Adrenal gland (tissue), 12 donors: ENCODE results near the gene BNIP3. TPM values are rescaled to one million over a fixed set of nuclear protein-coding genes. Genes with fewer than 3 reads are reported as not detected.
A peak's percentile ranks its signal among the peaks of the same experiment; 100 is the strongest.

Source experiments
- DNase-seq, 7 donors: peaks; one replicate each; pipeline ENCODE4 v3.0.0-alpha.2; 2019 to 2020
- H3K27ac ChIP-seq, 5 donors: fragments of 200-600 bp; sonication (generic) in 4 of 5; 1 replicate in 3 of 5; 2 replicates in 2 of 5; pipeline versions ENCODE4 v1.5.1 to v1.8.0; 2016 to 2020; ENCODE audit warnings: mild to moderate bottlenecking in 1 of 5
- H3K27me3 ChIP-seq: fragments of 200-600 bp; 2 replicates; pipeline ENCODE4 v1.8.0; 2021
- H3K36me3 ChIP-seq, 2 donors: fragments of 200-600 bp; replicated peaks in 1 of 2; 1 replicate in 1 of 2; 2 replicates in 1 of 2; pipeline versions ENCODE4 v1.5.1 to v1.8.0; 2018 to 2022
- H3K4me1 ChIP-seq, 2 donors: fragments of 200-600 bp; replicated peaks in 1 of 2; 1 replicate in 1 of 2; 2 replicates in 1 of 2; pipeline versions ENCODE4 v1.5.1 to v1.8.0; 2018 to 2021
- H3K4me3 ChIP-seq, 4 donors: fragments of 200-600 bp; sonication (generic) in 3 of 4; one replicate each; pipeline ENCODE4 v1.5.1; 2016 to 2018
- H3K9me3 ChIP-seq, 3 donors: fragments of 200-600 bp; sonication (generic) in 1 of 3; replicated peaks in 1 of 3; 1 replicate in 2 of 3; 2 replicates in 1 of 3; pipeline versions ENCODE4 v1.5.1 to v1.8.0; 2016 to 2021
- CTCF ChIP-seq, 6 experiments: fragments of 450-650 bp in 4 of 6; fragments of 200-600 bp in 2 of 6; sonication (generic) in 1 of 6; IDR thresholded peaks; 1 replicate in 5 of 6; 2 replicates in 1 of 6; pipeline versions ENCODE4 v1.5.1 to v1.8.0; 2016 to 2021; ENCODE audit warnings: antibody characterized with exemption in 6 of 6, mild to moderate bottlenecking in 2 of 6, moderate library complexity in 1 of 6
- POLR2A ChIP-seq, 2 donors: fragments of 450-650 bp; IDR thresholded peaks; one replicate each; pipeline ENCODE4 v1.6.1; 2017; ENCODE audit warnings: antibody characterized with exemption in 2 of 2, mild to moderate bottlenecking in 2 of 2, moderate library complexity in 1 of 2
- WGBS, 4 donors: extraction: QIAGEN DNeasy Blood & Tissue Kit in 2 of 4; methylation state at CpG; one replicate each; pipeline versions ENCODE4 v1.1.5 to v1.1.7; 2013 to 2017; 5-methylcytosine and 5-hydroxymethylcytosine counted together
- intact Hi-C, 2 donors: fragments of 100-400 bp; cut with DNase I; formaldehyde crosslinking; loops; one replicate each; pipeline versions ENCODE4 v1.14.1 to v1.15.0; 2022 to 2023
- polyA plus RNA-seq, 3 donors: library from polyadenylated mRNA; stranded (reverse); fragments of 200-250 nt in 2 of 3; fragments of 350-450 nt in 1 of 3; fragmentation: Illumina TruSeq in 1 of 3; extraction: RNeasy Lipid Tissue Mini Kit (QIAGEN cat#74804) in 1 of 3; gene quantifications; one replicate each; pipeline ENCODE4 v1.2.3, GENCODE V29; 2013 to 2014
- total RNA-seq, 9 donors: library from RNA; depleted of rRNA in 4 of 9; stranded (reverse); fragments of >200 nt in 4 of 9; fragments of 120-200 nt in 1 of 9; fragmentation: NEBNext Ultra II Directional in 1 of 9; extraction: Animal tissue kit (Norgen Biotek cat#: 25700) in 1 of 9; gene quantifications; one replicate each; pipeline versions ENCODE4 v1.1.0 to v1.2.4, GENCODE V29; 2013 to 2023
- donor health status: healthy with polysubstance abuse.
- donor health status: Bipolar disorder and iron deficiency.
- donor health status: DM: yes; HTN: yes; CAD: no.
- donor health status: DM: no; HTN: no; CAD: no.
- donor health status: DM: no; HTN: no; CAD: no.
- donor health status: DM: yes; HTN: yes; CAD: no.

BNIP3 gene
- total and polyA plus RNA-seq, 12 donors: 14.2 to 132 (median 76.4) TPM

- WGBS, 4 donors: 95 to 100% (median 98%) methylated on average over 1 of the region's 1 CpG
- DNase-seq: no peak
- H3K9me3 ChIP-seq: no peaks in the 10 kb centered on the region
- no peak for TF ChIP-seq POLR2A (IDR thresholded peaks at IDR 0.05)
- no peak for TF ChIP-seq CTCF (IDR thresholded peaks at IDR 0.05)
- no peak overlapping the region for H3K27ac ChIP-seq
- peaks cover 0 to 52% of the 10 kb centered on the region in 2 donors for H3K36me3 ChIP-seq
- no peak overlapping the region for H3K4me3 ChIP-seq
- intact Hi-C loops: loop anchor here (5.0 to 10.0 kb wide), 2 partner anchors 35 to 58 kb away; no protein-coding TSS in a partner anchor
- H3K4me1 ChIP-seq: peaks cover 3 to 13% of the 10 kb centered on the region in 2 donors
- no peaks in the 10 kb centered on the region for H3K27me3 ChIP-seq
Measured at GRCh38 chr10:131942455-131942854, 39.3 kb downstream of the BNIP3 start.

- no peak for TF ChIP-seq CTCF (IDR thresholded peaks at IDR 0.05)
- no peak for TF ChIP-seq POLR2A (IDR thresholded peaks at IDR 0.05)
- DNase-seq: no peak
- Histone ChIP-seq H3K27ac (no peak overlapping the region), H3K4me1 (peaks cover 0 to under 1% of the 10 kb centered on the region in 2 donors), H3K36me3 (peaks cover 0 to 32% of the 10 kb centered on the region in 2 donors), H3K9me3 (no peaks in the 10 kb centered on the region), H3K27me3 (no peaks in the 10 kb centered on the region), H3K4me3 (no peak overlapping the region)
- intact Hi-C loops: loop anchor here in 1 of 2 donors (5.0 kb wide), 1 partner anchor 46 kb away; no protein-coding TSS in a partner anchor
- 94 to 98% (median 96%) methylated on average over 8 to 10 of the region's 10 CpGs for WGBS, 4 donors
Measured at GRCh38 chr10:131938681-131939080, 43.0 kb downstream of the BNIP3 start.

- Histone ChIP-seq H3K36me3 (peaks cover 0 to 32% of the 10 kb centered on the region in 2 donors), H3K27me3 (no peaks in the 10 kb centered on the region), H3K9me3 (no peaks in the 10 kb centered on the region), H3K27ac (peak overlapping the region in 1 of 5 donors; percentile 4), H3K4me3 (no peak overlapping the region), H3K4me1 (peaks cover 0 to 9% of the 10 kb centered on the region in 2 donors)
- intact Hi-C loops: loop anchor here in 1 of 2 donors (5.0 kb wide), 1 partner anchor 46 kb away; no protein-coding TSS in a partner anchor
- WGBS, 4 donors: 88 to 95% (median 91%) methylated on average over 15 to 20 of the region's 20 CpGs
- TF ChIP-seq CTCF (IDR thresholded peaks at IDR 0.05): no peak
- no peak for TF ChIP-seq POLR2A (IDR thresholded peaks at IDR 0.05)
- DNase-seq: no peak
Measured at GRCh38 chr10:131937836-131938235, 43.9 kb downstream of the BNIP3 start.

- H3K36me3 ChIP-seq: peaks cover 0 to 31% of the 10 kb centered on the region in 2 donors
- intact Hi-C loops: loop anchor here in 1 of 2 donors (5.0 kb wide), 1 partner anchor 44 kb away; no protein-coding TSS in a partner anchor
- 96 to 97% (median 97%) methylated on average over 18 of the region's 18 CpGs for WGBS, 4 donors
Measured at GRCh38 chr10:131936736-131937135, 45.0 kb downstream of the BNIP3 start.

More at GRCh38 chr10:131936736-131937135, 45.0 kb downstream of the BNIP3 start:
- Histone ChIP-seq H3K4me1 (peaks cover 4 to 20% of the 10 kb centered on the region in 2 donors), H3K27me3 (no peaks in the 10 kb centered on the region), H3K9me3 (no peaks in the 10 kb centered on the region), H3K4me3 (no peak overlapping the region), H3K27ac (no peak overlapping the region)
- no peak for DNase-seq
- TF ChIP-seq CTCF (IDR thresholded peaks at IDR 0.05) (no peak), POLR2A (IDR thresholded peaks at IDR 0.05) (no peak)
